H1 (cell line): ENCODE measurements around the gene LRRC30. TPM values are rescaled to one million over a fixed set of nuclear protein-coding genes. Genes with fewer than 3 reads are reported as not detected.

Experiments
- CTCF ChIA-PET: fragments of 300-600 bp; sonication (Branson Sonifier 250); formaldehyde crosslinking; loops from one replicate; lab custom pipeline; 2021; ENCODE audit not compliant: partially characterized antibody; lab: Charles Lee
- POLR2A ChIA-PET: fragments of 300-600 bp; sonication (Branson Sonifier 250); formaldehyde crosslinking; loops from one replicate; lab custom pipeline; 2021; ENCODE audit warnings: inconsistent platforms; ENCODE audit not compliant: partially characterized antibody; lab: Charles Lee
- DNase-seq, 2 experiments: peaks; one replicate each; pipeline versions ENCODE4 v3.0.0 to v3.0.0-alpha.2; 2010 to 2022; ENCODE audit warnings: low spot score in 2 of 2, low read depth in 1 of 2, mixed read lengths in 1 of 2
- FAIRE-seq: peaks from 2 replicates; lab custom pipeline; 2011; peaks lifted over from hg19 to GRCh38; lab: Jason Lieb, UNC
- H2AFZ ChIP-seq: 2 replicates; pipeline ENCODE4 v1.8.1; 2012; ENCODE audit warnings: low read length, inconsistent platforms
- H2AK5ac ChIP-seq: 2 replicates; pipeline ENCODE4 v1.6.1; 2013; ENCODE audit warnings: low read depth, low read length
- H2BK120ac ChIP-seq: replicated peaks from 2 replicates; pipeline ENCODE3; 2013; ENCODE audit warnings: low read depth, low read length, inconsistent platforms
- H2BK12ac ChIP-seq: 2 replicates; pipeline ENCODE4 v1.6.1; 2013; ENCODE audit warnings: low read depth, low read length
- H2BK15ac ChIP-seq: 2 replicates; pipeline ENCODE4 v1.6.1; 2013; ENCODE audit warnings: low read length
- H2BK20ac ChIP-seq: 2 replicates; pipeline ENCODE4 v1.6.1; 2013; ENCODE audit warnings: low read length
- H2BK5ac ChIP-seq: 2 replicates; pipeline ENCODE4 v1.6.1; 2013; ENCODE audit warnings: low read depth, low read length
- H3K14ac ChIP-seq: 2 replicates; pipeline ENCODE4 v1.6.1; 2013; ENCODE audit warnings: inconsistent platforms; ENCODE audit not compliant: insufficient read length
- H3K18ac ChIP-seq: 2 replicates; pipeline ENCODE4 v1.6.1; 2013; ENCODE audit warnings: low read length; ENCODE audit errors: extremely low read depth
- H3K23ac ChIP-seq: 2 replicates; pipeline ENCODE4 v1.6.1; 2013; ENCODE audit warnings: inconsistent platforms; ENCODE audit not compliant: insufficient read length
- H3K23me2 ChIP-seq: 2 replicates; pipeline ENCODE4 v1.6.1; 2013; ENCODE audit warnings: low read depth, low read length
- H3K27ac ChIP-seq: 2 replicates; pipeline ENCODE4 v1.6.1; 2011; ENCODE audit warnings: low read depth, low read length, inconsistent platforms
- H3K27me3 ChIP-seq, 4 experiments: replicated peaks in 1 of 4; 1 replicate in 1 of 4; 2 replicates in 3 of 4; pipeline versions ENCODE4 v1.6.1 to v1.8.1; 2011 to 2013; ENCODE audit warnings: low read length in 3 of 4, mild to moderate bottlenecking in 3 of 4, inconsistent platforms in 2 of 4, mixed read lengths in 2 of 4, moderate library complexity in 1 of 4; ENCODE audit not compliant: control insufficient read depth in 3 of 4, insufficient read depth in 3 of 4; ENCODE audit errors: extremely low read depth in 1 of 4
- H3K36me3 ChIP-seq, 4 experiments: 2 replicates each; pipeline versions ENCODE4 v1.6.1 to v1.8.1; 2011 to 2013; ENCODE audit warnings: mild to moderate bottlenecking in 4 of 4, low read length in 3 of 4, moderate library complexity in 2 of 4, control low read depth in 1 of 4, inconsistent platforms in 1 of 4; ENCODE audit not compliant: insufficient read depth in 4 of 4, control insufficient read depth in 2 of 4
- H3K4ac ChIP-seq: replicated peaks from 2 replicates; pipeline ENCODE3; 2013; ENCODE audit warnings: low read length, low read depth, mixed read lengths, inconsistent platforms; ENCODE audit not compliant: insufficient read length
- H3K4me1 ChIP-seq, 4 experiments: replicated peaks in 1 of 4; 1 replicate in 1 of 4; 2 replicates in 3 of 4; pipeline versions ENCODE4 v1.6.1 to v1.8.1; 2011 to 2013; ENCODE audit warnings: low read length in 3 of 4, inconsistent platforms in 2 of 4, mixed read lengths in 1 of 4; ENCODE audit not compliant: insufficient read depth in 4 of 4, control insufficient read depth in 3 of 4
- H3K4me2 ChIP-seq, 2 experiments: 2 replicates each; pipeline versions ENCODE4 v1.6.1 to v1.8.1; 2011 to 2013; ENCODE audit warnings: low read depth in 2 of 2, low read length in 2 of 2, control low read depth in 1 of 2, inconsistent platforms in 1 of 2, mild to moderate bottlenecking in 1 of 2; ENCODE audit not compliant: insufficient read depth in 1 of 2
- H3K4me3 ChIP-seq, 4 experiments: fragments of 200-600, 300-600 bp in 1 of 4; sonication (generic), shearing (Covaris generic), sonication (Bioruptor Twin) in 1 of 4; 2 replicates each; pipeline versions ENCODE4 v1.5.1 to v1.8.1; 2011 to 2016; ENCODE audit warnings: low read length in 4 of 4, low read depth in 3 of 4, control low read depth in 2 of 4, inconsistent platforms in 2 of 4, mild to moderate bottlenecking in 2 of 4, mixed read lengths in 1 of 4, moderate library complexity in 1 of 4; ENCODE audit not compliant: insufficient read depth in 2 of 4; ENCODE audit errors: extremely low read depth in 1 of 4
- H3K56ac ChIP-seq: replicated peaks from 2 replicates; pipeline ENCODE3; 2013; ENCODE audit warnings: low read depth, mild to moderate bottlenecking, mixed read lengths, low read length, inconsistent platforms; ENCODE audit not compliant: insufficient read length
- H3K79me1 ChIP-seq: 2 replicates; pipeline ENCODE4 v1.6.1; 2013; ENCODE audit warnings: low read depth, low read length, control low read depth
- H3K79me2 ChIP-seq, 2 experiments: 2 replicates each; pipeline versions ENCODE4 v1.6.1 to v1.8.1; 2012 to 2013; ENCODE audit warnings: low read length in 2 of 2, mild to moderate bottlenecking in 2 of 2, inconsistent platforms in 1 of 2; ENCODE audit not compliant: insufficient read depth in 2 of 2, control insufficient read depth in 1 of 2
- H3K9ac ChIP-seq, 4 experiments: replicated peaks in 1 of 4; 1 replicate in 1 of 4; 2 replicates in 3 of 4; pipeline versions ENCODE4 v1.6.1 to v1.8.1; 2011 to 2013; ENCODE audit warnings: low read depth in 3 of 4, low read length in 3 of 4, control low read depth in 2 of 4, mild to moderate bottlenecking in 2 of 4, moderate library complexity in 2 of 4, inconsistent platforms in 1 of 4; ENCODE audit errors: extremely low read depth in 1 of 4
- H3K9me3 ChIP-seq, 2 experiments: 2 replicates each; pipeline versions ENCODE4 v1.6.1 to v1.8.1; 2012 to 2013; ENCODE audit warnings: mild to moderate bottlenecking in 2 of 2, moderate library complexity in 2 of 2, control low read depth in 1 of 2, inconsistent platforms in 1 of 2, low read depth in 1 of 2, low read length in 1 of 2, mixed read lengths in 1 of 2; ENCODE audit not compliant: insufficient read depth in 2 of 2
- H4K20me1 ChIP-seq, 2 experiments: replicated peaks in 1 of 2; 2 replicates each; pipeline versions ENCODE3 to v1.8.1; 2011 to 2013; ENCODE audit warnings: inconsistent platforms in 2 of 2, low read length in 2 of 2, mild to moderate bottlenecking in 1 of 2; ENCODE audit not compliant: insufficient read depth in 2 of 2, control insufficient read depth in 1 of 2
- H4K5ac ChIP-seq: 2 replicates; pipeline ENCODE4 v1.6.1; 2013; ENCODE audit warnings: low read length, low read depth, mixed read lengths, inconsistent platforms; ENCODE audit not compliant: insufficient read length
- H4K8ac ChIP-seq: 2 replicates; pipeline ENCODE4 v1.8.0; 2013; ENCODE audit warnings: mild to moderate bottlenecking, moderate library complexity, low read length, inconsistent platforms; ENCODE audit not compliant: insufficient read depth; ENCODE audit errors: extremely low read depth
- H4K91ac ChIP-seq: replicated peaks from 2 replicates; pipeline ENCODE3; 2013; ENCODE audit warnings: low read length, mixed read lengths, inconsistent platforms; ENCODE audit not compliant: insufficient read length
- CHD1 ChIP-seq: IDR thresholded peaks from 2 replicates; pipeline ENCODE4 v1.6.1; 2012; ENCODE audit warnings: low read depth, low read length, improper control_type of control experiment
- CREB1 ChIP-seq: IDR thresholded peaks from 2 replicates; pipeline ENCODE4 v1.6.1; 2012; ENCODE audit warnings: inconsistent platforms
- CTBP2 ChIP-seq: IDR thresholded peaks from 2 replicates; pipeline ENCODE4 v1.7.0; 2011; ENCODE audit warnings: borderline replicate concordance, mild to moderate bottlenecking, moderate library complexity, mixed read lengths, low read length; ENCODE audit not compliant: insufficient read depth, insufficient read length
- EZH2 ChIP-seq: fragments of 200-600 bp; sonication (generic); IDR thresholded peaks from 2 replicates; pipeline ENCODE4 v1.7.1; 2012; ENCODE audit warnings: low read depth, mild to moderate bottlenecking, moderate library complexity, low read length, inconsistent platforms; ENCODE audit not compliant: severe bottlenecking
- KDM4A ChIP-seq: IDR thresholded peaks from one replicate; pipeline ENCODE4 v1.7.1; 2012; ENCODE audit warnings: low read depth, mild to moderate bottlenecking, moderate library complexity, low read length, inconsistent platforms; ENCODE audit not compliant: severe bottlenecking
- KDM5A ChIP-seq: fragments of 200-600 bp; IDR thresholded peaks from 2 replicates; pipeline ENCODE4 v1.7.1; 2012; ENCODE audit warnings: mild to moderate bottlenecking, low read length, inconsistent platforms, mixed read lengths
- PHF8 ChIP-seq: fragments of 200-600 bp; sonication (generic); conservative IDR thresholded peaks from 2 replicates; pipeline ENCODE4 v1.7.1; 2012; ENCODE audit warnings: low read depth, mild to moderate bottlenecking, inconsistent platforms, low read length, moderate library complexity
- RBBP5 ChIP-seq: IDR thresholded peaks from 2 replicates; pipeline ENCODE4 v1.7.1; 2012; ENCODE audit warnings: low read depth, mild to moderate bottlenecking, inconsistent platforms, low read length, moderate library complexity, borderline replicate concordance
- SIX5 ChIP-seq: IDR thresholded peaks from 2 replicates; pipeline ENCODE4 v1.6.1; 2011; ENCODE audit warnings: mild to moderate bottlenecking, low read depth, low read length
- TAF1 ChIP-seq: IDR thresholded peaks from 2 replicates; pipeline ENCODE4 v1.6.1; 2011; ENCODE audit warnings: mild to moderate bottlenecking, low read depth, low read length
- TBP ChIP-seq: IDR thresholded peaks from 2 replicates; pipeline ENCODE4 v1.6.1; 2011; ENCODE audit warnings: low read depth, low read length, improper control_type of control experiment
- whole genome bisulfite sequencing, 2 experiments: shearing (Covaris generic) in 1 of 2; methylation state at CpG; one replicate each; pipeline versions ENCODE4 v1.1.6 to v1.1.7; 2013 to 2015; ENCODE audit warnings: low lambda C conversion rate in 2 of 2, mixed read lengths in 2 of 2, inconsistent platforms in 1 of 2, low coverage in 1 of 2, missing lambda C conversion rate in 1 of 2; ENCODE audit not compliant: insufficient replicate concordance in 2 of 2, insufficient coverage in 1 of 2, insufficient read length in 1 of 2; ENCODE audit errors: extremely low coverage in 1 of 2, missing lambda C conversion rate in 1 of 2; 5-methylcytosine and 5-hydroxymethylcytosine counted together
- polyA plus RNA-seq, 7 experiments: library from polyadenylated mRNA; depleted of rRNA in 3 of 7; stranded (reverse) in 5 of 7; unstranded in 2 of 7; fragments of >200 nt in 5 of 7; fragments of 200-250 nt in 2 of 7; gene quantifications; 1 replicate in 5 of 7; 2 replicates in 1 of 7; 4 replicates in 1 of 7; pipeline versions ENCODE4 v1.2.1 to v1.2.3, GENCODE V29; 2011 to 2013; ENCODE audit warnings: missing spikeins in 2 of 7, mixed read lengths in 2 of 7
- total RNA-seq: library from RNA; stranded (reverse); fragmentation: NEBNext Ultra II Directional; extraction: Animal tissue kit (Norgen Biotek cat#: 25700); gene quantifications from 2 replicates; pipeline ENCODE4 v1.2.1, GENCODE V29; 2021
- TF ChIP-seq, protein P1 (sequence below): IDR thresholded peaks from 2 replicates; pipeline ENCODE4 v1.6.1; 2011; ENCODE audit warnings: low read depth, mild to moderate bottlenecking, low read length; ENCODE audit not compliant: insufficient read depth
- TF ChIP-seq, protein P2 (sequence below): IDR thresholded peaks from 2 replicates; pipeline ENCODE4 v1.6.1; 2012; ENCODE audit warnings: inconsistent platforms

The LRRC30 gene
- total and polyA plus RNA-seq, 2 of the 8 experiments (the other 6 are each of a cell fraction or from before 2014, with no cell fraction given), result not detected

DNA sequence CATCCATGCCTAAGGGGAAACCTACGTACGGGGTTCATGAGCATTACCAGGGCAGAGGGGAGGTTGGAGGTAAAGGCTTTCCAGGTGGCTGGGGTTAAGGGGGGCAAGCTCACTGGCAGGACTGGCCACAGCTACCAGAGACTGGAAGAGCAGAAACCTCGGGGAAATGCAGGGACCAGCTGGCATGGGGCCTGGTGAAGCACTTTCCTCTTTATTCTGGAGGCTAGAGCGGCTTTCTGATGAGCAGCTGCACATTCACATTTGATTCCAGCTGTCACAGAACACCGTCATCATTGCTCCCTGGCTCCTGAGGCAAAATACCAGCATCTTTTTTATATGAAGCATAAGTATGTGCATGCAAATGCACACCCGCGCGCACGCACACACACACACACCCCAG, 28.7 kb upstream of the LRRC30 start:
- Histone ChIP-seq H2BK12ac (no peak overlapping the region), H2BK5ac (no peak overlapping the region), H3K27me3 (no peaks in the 10 kb centered on the region), H3K4ac (no peak overlapping the region), H2AK5ac (no peak overlapping the region), H3K14ac (no peak overlapping the region), H3K9ac (no peak overlapping the region), H3K36me3 (no peaks in the 10 kb centered on the region), H3K4me3 (no peak overlapping the region), H2BK20ac (no peak overlapping the region), H3K79me1 (no peaks in the 10 kb centered on the region), H2AFZ (peak overlapping the region; percentile 53; the same call in 1 of the 2 replicates), H3K9me3 (no peaks in the 10 kb centered on the region), H3K4me1 (peaks cover 0 to 3% (median 0%) of the 10 kb centered on the region in 4 experiments; a peak in 1 of 7 replicates), H4K5ac (no peak overlapping the region), H3K23ac (no peak overlapping the region), H4K20me1 (no peaks in the 10 kb centered on the region), H2BK120ac (no peak overlapping the region), H3K27ac (no peak overlapping the region), H3K18ac (no peak overlapping the region), H3K56ac (no peak overlapping the region), H3K79me2 (no peaks in the 10 kb centered on the region), H3K4me2 (no peak overlapping the region), H4K8ac (no peak overlapping the region), H2BK15ac (no peak overlapping the region), H4K91ac (no peak overlapping the region), H3K23me2 (no peaks in the 10 kb centered on the region)
- 94% methylated on average over 9 of the region's 9 CpGs; no CpG with 5 or more reads in 1 of the 2 experiments for WGBS, 2 experiments
- POLR2A ChIA-PET, result no interaction called here
- DNase-seq, result no peak
- TF ChIP-seq PHF8, result no peak
- no peak for TF ChIP-seq TBP
- TF ChIP-seq SIX5, result no peak
- TF ChIP-seq KDM4A, result no peak
- TF ChIP-seq, protein P1, sequence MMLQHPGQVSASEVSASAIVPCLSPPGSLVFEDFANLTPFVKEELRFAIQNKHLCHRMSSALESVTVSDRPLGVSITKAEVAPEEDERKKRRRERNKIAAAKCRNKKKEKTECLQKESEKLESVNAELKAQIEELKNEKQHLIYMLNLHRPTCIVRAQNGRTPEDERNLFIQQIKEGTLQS, result no peak
- TF ChIP-seq EZH2, result no peak
- no peak for TF ChIP-seq CTBP2
- no peak for TF ChIP-seq KDM5A
- TF ChIP-seq CREB1, result no peak
- no peak for TF ChIP-seq RBBP5
- TF ChIP-seq, protein P2, sequence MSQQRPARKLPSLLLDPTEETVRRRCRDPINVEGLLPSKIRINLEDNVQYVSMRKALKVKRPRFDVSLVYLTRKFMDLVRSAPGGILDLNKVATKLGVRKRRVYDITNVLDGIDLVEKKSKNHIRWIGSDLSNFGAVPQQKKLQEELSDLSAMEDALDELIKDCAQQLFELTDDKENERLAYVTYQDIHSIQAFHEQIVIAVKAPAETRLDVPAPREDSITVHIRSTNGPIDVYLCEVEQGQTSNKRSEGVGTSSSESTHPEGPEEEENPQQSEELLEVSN, result no peak
- no peak for TF ChIP-seq TAF1
- no peak for TF ChIP-seq CHD1
- FAIRE-seq, result no peak
- CTCF ChIA-PET, result interaction anchor here (1.2 kb wide), 1 partner anchor 10 kb away, joined by 3 read pairs; no protein-coding TSS in a partner anchor
